MCF 10A (cell line): ENCODE results near the gene HCST. TPM values are rescaled to one million over a fixed set of nuclear protein-coding genes. Genes with fewer than 3 reads are reported as not detected.

Experiments
- BruUV-seq: library from RNA; stranded (reverse); fragments of 400-500 nt; replicated peaks from 2 replicates; lab custom pipeline; 2021; lab: Mats Ljungman, UMichigan
- CTCF ChIA-PET: fragments of 300-600 bp; sonication (Branson Sonifier 250); formaldehyde crosslinking; extraction: SDS; loops from one replicate; lab custom pipeline; 2021; ENCODE audit warnings: antibody characterized with exemption, inconsistent platforms; lab: Yijun Ruan, JAX
- POLR2A ChIA-PET: fragments of 300-600, 350-650 bp; sonication (Branson Sonifier 250); formaldehyde crosslinking; extraction: SDS; loops from one replicate; lab custom pipeline; 2020; ENCODE audit warnings: antibody characterized with exemption, inconsistent platforms; lab: Yijun Ruan, JAX
- DNase-seq: peaks from one replicate; pipeline ENCODE4 v3.0.0-alpha.2; 2018; ENCODE audit not compliant: unreplicated experiment
- H3K27ac Mint-ChIP-seq: one replicate; pipeline ENCODE4 v1.8.0; 2022; ENCODE audit warnings: mild to moderate bottlenecking, low read depth, mixed read lengths; ENCODE audit not compliant: unreplicated experiment
- H3K27me3 Mint-ChIP-seq: one replicate; pipeline ENCODE4 v1.8.0; 2022; ENCODE audit warnings: mixed read lengths; ENCODE audit not compliant: insufficient read depth, unreplicated experiment
- H3K36me3 Mint-ChIP-seq: one replicate; pipeline ENCODE4 v1.8.0; 2022; ENCODE audit warnings: mild to moderate bottlenecking, moderate library complexity, mixed read lengths; ENCODE audit not compliant: insufficient read depth, unreplicated experiment
- H3K4me1 Mint-ChIP-seq: one replicate; pipeline ENCODE4 v1.8.0; 2022; ENCODE audit warnings: mixed read lengths; ENCODE audit not compliant: insufficient read depth, unreplicated experiment
- H3K4me3 Mint-ChIP-seq: one replicate; pipeline ENCODE4 v1.8.0; 2022; ENCODE audit warnings: mild to moderate bottlenecking, moderate library complexity, mixed read lengths; ENCODE audit not compliant: unreplicated experiment
- H3K9me3 Mint-ChIP-seq: one replicate; pipeline ENCODE4 v1.8.0; 2022; ENCODE audit warnings: mixed read lengths; ENCODE audit not compliant: unreplicated experiment
- CTCF ChIP-seq: fragments of 200-600 bp; IDR thresholded peaks from one replicate; pipeline ENCODE4 v1.8.0; 2022; ENCODE audit warnings: antibody characterized with exemption, mild to moderate bottlenecking; ENCODE audit not compliant: unreplicated experiment
- intact Hi-C: fragments of 100-400 bp; cut with micrococcal nuclease; formaldehyde crosslinking; loops from 2 replicates; pipeline ENCODE4 v1.14.1; 2022
- total RNA-seq: library from RNA; stranded (reverse); gene quantifications from 2 replicates; pipeline ENCODE4 v1.2.3, GENCODE V29; 2022

HCST gene
- total RNA-seq, 1 experiment from 2014 or later = not detected

- no TSS peak for BruUV-seq
- intact Hi-C loops = no loop called here
- H3K4me3 Mint-ChIP-seq = no peak overlapping the region
- H3K27ac Mint-ChIP-seq = no peak overlapping the region
- no peaks in the 10 kb centered on the region for H3K9me3 Mint-ChIP-seq
- no peak for DNase-seq
- peaks cover 8% of the 10 kb centered on the region for H3K4me1 Mint-ChIP-seq
- no peak for TF ChIP-seq CTCF
- ChIA-PET POLR2A (no interaction called here), CTCF (no interaction called here)
- H3K27me3 Mint-ChIP-seq = no peaks in the 10 kb centered on the region
- peaks cover 8% of the 10 kb centered on the region for H3K36me3 Mint-ChIP-seq
These were observed 42.2 kb downstream of the HCST start for GRCh38 chr19:35944556-35944955.

GRCh38 chr19:35945121-35945790 is 42.9 kb downstream of the HCST start:
- Mint-ChIP-seq H3K4me1 (peaks cover 8% of the 10 kb centered on the region), H3K9me3 (no peaks in the 10 kb centered on the region), H3K27ac (no peak overlapping the region), H3K4me3 (no peak overlapping the region), H3K27me3 (no peaks in the 10 kb centered on the region), H3K36me3 (peaks cover 8% of the 10 kb centered on the region)
- TF ChIP-seq CTCF = no peak
- POLR2A ChIA-PET = interaction anchor here (0.6 kb wide), 1 partner anchor 36 kb away, joined by 3 read pairs; no protein-coding TSS in a partner anchor
- DNase-seq = no peak
- intact Hi-C loops = no loop called here
- BruUV-seq = no TSS peak
- CTCF ChIA-PET = interaction anchor here (0.9 kb wide), 1 partner anchor 14 kb away, joined by 4 read pairs; no protein-coding TSS in a partner anchor

- Mint-ChIP-seq H3K4me3 (no peak overlapping the region), H3K4me1 (peaks cover 3% of the 10 kb centered on the region), H3K27ac (no peak overlapping the region), H3K27me3 (no peaks in the 10 kb centered on the region), H3K9me3 (no peaks in the 10 kb centered on the region), H3K36me3 (peaks cover 8% of the 10 kb centered on the region)
- POLR2A ChIA-PET = no interaction called here
- BruUV-seq = no TSS peak
- TF ChIP-seq CTCF = no peak
- CTCF ChIA-PET = interaction anchor here (0.6 to 0.8 kb wide), 2 partner anchors 64 to 235 kb away, joined by 3 read pairs; no protein-coding TSS in a partner anchor
- no peak for DNase-seq
- intact Hi-C loops = no loop called here
These were observed 43.9 kb downstream of the HCST start for GRCh38 chr19:35946203-35946602.

GRCh38 chr19:35949131-35949530 is 46.8 kb downstream of the HCST start:
- intact Hi-C loops = no loop called here
- Mint-ChIP-seq H3K9me3 (no peaks in the 10 kb centered on the region), H3K27ac (no peak overlapping the region), H3K4me1 (no peaks in the 10 kb centered on the region), H3K27me3 (no peaks in the 10 kb centered on the region), H3K36me3 (no peaks in the 10 kb centered on the region), H3K4me3 (no peak overlapping the region)
- ChIA-PET POLR2A (interaction anchor here (1.0 kb wide), 1 partner anchor 18 kb away, joined by 6 read pairs; no protein-coding TSS in a partner anchor), CTCF (interaction anchor here (0.6 to 1.6 kb wide), 3 partner anchors 9 to 110 kb away, joined by 3 to 4 read pairs (median 4); no protein-coding TSS in a partner anchor)
- no peak for TF ChIP-seq CTCF
- BruUV-seq = no TSS peak
- DNase-seq = no peak

Other genes starting within 250 kb of the HCST start
- gene UPK1A, start 236.0 kb upstream of the HCST start, total RNA-seq = not detected in 2 replicates
- gene ZBTB32, start 198.0 kb upstream of the HCST start, total RNA-seq = not detected in 2 replicates
- 36.0 TPM in 2 replicates for gene KMT2B, start 184.5 kb upstream of the HCST start, total RNA-seq
- gene IGFLR1, start 160.1 kb upstream of the HCST start, total RNA-seq = 3.6 and 4.2 TPM in 2 replicates
- 32.0 and 37.5 TPM in 2 replicates for gene U2AF1L4, start 157.1 kb upstream of the HCST start, total RNA-seq
- gene PSENEN, start 156.9 kb upstream of the HCST start, total RNA-seq = 65.0 and 86.9 TPM in 2 replicates
- 19.6 and 24.6 TPM in 2 replicates for gene LIN37, start 154.0 kb upstream of the HCST start, total RNA-seq
- 0.21 TPM in 1 of 2 replicates, not detected in the other for gene HSPB6, start 145.5 kb upstream of the HCST start, total RNA-seq
- 33.8 and 37.3 TPM in 2 replicates for gene PROSER3, start 144.4 kb upstream of the HCST start, total RNA-seq
- 5.4 and 5.6 TPM in 2 replicates for gene ARHGAP33, start 127.0 kb upstream of the HCST start, total RNA-seq
- not detected in 2 replicates for gene PRODH2, start 89.7 kb upstream of the HCST start, total RNA-seq
- gene NPHS1, start 50.0 kb upstream of the HCST start, total RNA-seq = not detected in 2 replicates
- gene KIRREL2, start 45.6 kb upstream of the HCST start, total RNA-seq = not detected in 2 replicates
- 1.3 and 2.4 TPM in 2 replicates for gene APLP1, start 34.0 kb upstream of the HCST start, total RNA-seq
- gene NFKBID, start 2.0 kb upstream of the HCST start, total RNA-seq = 6.4 and 8.4 TPM in 2 replicates
- not detected in 2 replicates for gene TYROBP, start 5.8 kb downstream of the HCST start, total RNA-seq
- 7.4 and 10.1 TPM in 2 replicates for gene LRFN3, start 33.8 kb downstream of the HCST start, total RNA-seq
- 14.4 and 15.0 TPM in 2 replicates for gene SDHAF1, start 92.7 kb downstream of the HCST start, total RNA-seq
- gene SYNE4, start 106.3 kb downstream of the HCST start, total RNA-seq = 0.14 and 0.91 TPM in 2 replicates
- 16.5 and 20.9 TPM in 2 replicates for gene ALKBH6, start 111.7 kb downstream of the HCST start, total RNA-seq
- gene CLIP3, start 130.3 kb downstream of the HCST start, total RNA-seq = 1.2 and 2.3 TPM in 2 replicates
- gene THAP8, start 151.8 kb downstream of the HCST start, total RNA-seq = 4.0 and 4.7 TPM in 2 replicates
- 5.2 and 6.2 TPM in 2 replicates for gene WDR62, start 152.4 kb downstream of the HCST start, total RNA-seq
- not detected in 2 replicates for gene OVOL3, start 208.6 kb downstream of the HCST start, total RNA-seq
- gene POLR2I, start 212.3 kb downstream of the HCST start, total RNA-seq = 112 and 126 TPM in 2 replicates
- gene TBCB, start 212.9 kb downstream of the HCST start, total RNA-seq = 101 and 122 TPM in 2 replicates
- gene CAPNS1, start 237.5 kb downstream of the HCST start, total RNA-seq = 666 and 788 TPM in 2 replicates
- not detected in 2 replicates for gene COX7A1, start 249.9 kb downstream of the HCST start, total RNA-seq